Measurements from ENCODE around the gene C2orf72.

DNA sequence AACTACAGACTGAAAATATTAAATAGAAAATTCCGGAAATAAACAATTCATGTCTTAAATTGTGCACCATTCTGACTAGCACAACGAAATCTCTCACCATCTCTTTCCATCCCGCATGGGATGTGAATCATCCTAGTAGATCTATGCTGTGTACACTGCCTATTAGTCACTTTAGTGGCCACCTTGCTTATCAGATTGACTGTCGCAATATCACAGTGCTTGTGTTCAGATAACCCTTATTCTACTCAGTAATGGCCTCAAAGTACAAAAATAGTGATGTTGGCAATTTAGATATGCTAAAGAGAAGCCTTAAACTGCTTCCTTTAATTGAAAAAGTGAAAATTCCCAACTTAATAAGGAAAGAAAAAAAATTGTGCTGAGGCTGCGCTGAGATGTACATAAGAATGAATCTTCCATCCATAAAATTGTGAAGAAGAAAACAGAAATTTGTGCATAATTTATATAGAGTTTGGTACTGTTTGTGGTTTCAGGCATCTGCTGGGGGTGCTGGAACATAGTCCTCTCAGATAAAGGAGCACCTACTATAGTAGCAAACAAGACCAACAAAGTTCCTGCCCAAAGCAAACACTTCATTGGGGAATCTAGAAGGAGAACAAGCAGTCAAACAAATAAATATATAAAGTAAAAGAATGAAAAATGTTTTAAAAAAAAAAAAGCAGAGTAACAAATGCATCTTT is 31.4 kb downstream of the C2orf72 start:
- no peak for TF ChIP-seq POLR2AphosphoS5 (IDR thresholded peaks at IDR 0.05)
- TF ChIP-seq, protein P1, sequence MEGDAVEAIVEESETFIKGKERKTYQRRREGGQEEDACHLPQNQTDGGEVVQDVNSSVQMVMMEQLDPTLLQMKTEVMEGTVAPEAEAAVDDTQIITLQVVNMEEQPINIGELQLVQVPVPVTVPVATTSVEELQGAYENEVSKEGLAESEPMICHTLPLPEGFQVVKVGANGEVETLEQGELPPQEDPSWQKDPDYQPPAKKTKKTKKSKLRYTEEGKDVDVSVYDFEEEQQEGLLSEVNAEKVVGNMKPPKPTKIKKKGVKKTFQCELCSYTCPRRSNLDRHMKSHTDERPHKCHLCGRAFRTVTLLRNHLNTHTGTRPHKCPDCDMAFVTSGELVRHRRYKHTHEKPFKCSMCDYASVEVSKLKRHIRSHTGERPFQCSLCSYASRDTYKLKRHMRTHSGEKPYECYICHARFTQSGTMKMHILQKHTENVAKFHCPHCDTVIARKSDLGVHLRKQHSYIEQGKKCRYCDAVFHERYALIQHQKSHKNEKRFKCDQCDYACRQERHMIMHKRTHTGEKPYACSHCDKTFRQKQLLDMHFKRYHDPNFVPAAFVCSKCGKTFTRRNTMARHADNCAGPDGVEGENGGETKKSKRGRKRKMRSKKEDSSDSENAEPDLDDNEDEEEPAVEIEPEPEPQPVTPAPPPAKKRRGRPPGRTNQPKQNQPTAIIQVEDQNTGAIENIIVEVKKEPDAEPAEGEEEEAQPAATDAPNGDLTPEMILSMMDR (IDR thresholded peaks at IDR 0.05) = no peak
- TF ChIP-seq POLR2A (IDR thresholded peaks at IDR 0.05) = no peak
- TF ChIP-seq EP300 (IDR thresholded peaks at IDR 0.05) = no peak

All from gastroesophageal sphincter (tissue), 3 donors.